GM08714 (cell line): ENCODE measurements around the gene ITPK1.
"Not testable (repeated sequence)": the region's sequence is repeated elsewhere in the genome, so short reads cannot be mapped to it uniquely, and the experiment has no call there.

ENCODE experiments used
- H3K4me3 ChIP-seq: fragments of 200-500 bp; sonication (Bioruptor generic); 2 replicates; pipeline ENCODE4 v1.5.1; 2014; ENCODE audit warnings: mild to moderate bottlenecking, low read length, inconsistent platforms
- ZNF274 ChIP-seq: IDR thresholded peaks from 2 replicates; pipeline ENCODE4 v1.6.1; 2012; ENCODE audit warnings: mild to moderate bottlenecking, low read depth, low read length

Gene ITPK1

DNA sequence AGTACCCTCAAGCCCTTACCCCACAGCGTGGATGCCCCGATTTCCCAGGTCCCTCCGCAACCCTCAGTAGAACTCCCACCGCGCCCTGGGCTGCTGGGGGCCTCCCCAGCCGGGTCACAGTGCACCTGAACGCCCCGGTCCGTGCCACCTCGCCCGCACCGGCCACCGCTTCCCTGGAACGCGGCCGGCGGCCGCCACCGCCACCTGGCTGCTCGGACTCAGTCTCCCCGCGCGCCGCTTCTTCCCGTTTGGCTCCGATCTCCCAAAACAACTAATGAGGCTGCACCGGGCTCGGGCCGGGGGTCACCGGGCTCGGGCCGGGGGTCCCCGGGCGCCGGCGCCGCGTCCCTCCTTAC, 1.0 kb downstream of the ITPK1 start:
- no peak for TF ChIP-seq ZNF274
- peak overlapping the region; percentile 87 for H3K4me3 ChIP-seq

DNA sequence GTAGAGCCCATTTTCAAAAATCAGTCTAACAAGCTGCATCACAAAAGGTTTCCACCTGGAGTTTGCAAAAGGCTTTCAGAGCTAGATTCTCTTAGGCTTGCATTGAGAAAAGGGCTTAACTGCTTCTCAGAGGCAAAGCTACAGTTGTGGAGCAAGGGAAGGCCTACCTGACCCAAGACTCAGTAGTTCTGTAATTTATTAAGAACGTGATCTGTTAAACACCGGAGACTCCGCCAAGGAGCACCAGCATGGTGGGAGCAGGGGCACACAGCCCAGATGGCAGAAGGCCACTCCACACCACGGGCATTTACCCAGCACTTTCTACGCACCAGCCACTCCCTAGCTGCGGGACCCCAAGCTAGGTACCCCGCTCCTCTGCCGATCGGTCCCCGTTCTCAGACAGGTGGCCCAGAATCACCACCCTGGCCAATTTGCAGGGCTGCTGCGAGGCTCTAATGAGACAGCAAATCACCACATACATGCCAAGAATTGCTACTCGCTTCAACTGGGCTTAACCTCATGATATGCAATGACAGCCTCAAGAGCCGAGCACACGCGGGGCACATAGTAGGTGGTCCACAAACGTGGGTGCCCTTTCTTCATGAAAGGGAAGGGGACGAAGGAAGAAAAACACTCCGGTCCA, 1.5 kb downstream of the ITPK1 start:
- TF ChIP-seq ZNF274 = no peak
- peak overlapping the region; percentile 87 for H3K4me3 ChIP-seq

DNA sequence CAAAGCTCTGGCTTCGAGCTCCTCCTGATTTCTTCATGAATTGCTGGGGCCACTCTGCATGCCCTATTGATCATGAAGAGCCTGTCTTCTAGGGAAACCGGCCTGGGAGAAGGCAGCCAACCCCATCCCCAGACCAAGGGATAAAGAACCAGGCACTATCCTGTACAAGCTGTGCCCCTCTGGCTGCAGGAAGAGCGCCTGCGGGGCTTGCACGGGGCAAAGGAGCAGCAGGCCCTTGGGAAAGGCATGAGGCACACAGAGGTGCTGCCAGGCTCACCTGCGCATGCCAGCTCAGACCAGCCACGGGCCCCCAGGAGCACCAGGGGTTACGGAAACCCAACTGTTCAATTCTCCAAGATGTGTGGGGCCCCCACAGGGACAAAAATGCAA, 2.1 kb downstream of the ITPK1 start:
- H3K4me3 ChIP-seq = peak overlapping the region; percentile 87; the same call in 1 of the 2 replicates
- TF ChIP-seq ZNF274 = no peak

DNA sequence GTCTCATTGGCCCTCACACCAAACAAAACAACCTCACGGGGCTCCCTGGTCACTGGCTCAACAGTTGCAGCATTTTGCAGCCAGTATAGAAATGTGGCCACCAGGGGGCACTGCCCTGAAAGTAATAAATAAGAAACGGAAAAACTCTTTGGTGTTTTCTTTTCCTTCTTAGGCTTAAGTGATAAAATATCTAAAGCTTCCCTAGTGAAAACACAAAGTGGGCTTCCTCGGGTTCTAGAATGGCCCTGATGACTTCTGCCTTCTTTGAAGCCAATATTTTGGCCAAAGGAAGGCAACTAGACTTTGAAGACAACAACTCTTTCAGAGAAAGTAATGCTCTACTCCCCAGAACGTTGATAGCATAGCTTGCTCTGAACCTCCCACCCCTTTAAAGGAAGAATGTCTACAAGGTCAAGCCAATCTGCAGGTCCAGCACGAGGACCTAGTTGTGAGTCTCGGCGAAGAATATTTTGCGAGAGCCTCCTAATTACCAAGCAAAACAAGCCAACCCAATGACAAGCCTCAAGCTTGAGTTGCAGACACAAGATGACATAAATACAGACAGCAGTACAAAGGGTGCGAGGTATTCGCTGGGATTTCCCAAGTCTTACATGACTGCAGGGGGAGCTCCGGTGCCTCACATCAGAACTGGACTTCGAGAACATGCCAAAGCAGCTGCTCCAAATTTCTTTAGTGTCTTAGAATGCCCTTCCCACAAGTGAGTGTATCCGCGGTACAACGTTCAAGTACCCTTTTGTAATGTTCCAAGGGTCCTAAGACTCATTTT, 2.6 kb downstream of the ITPK1 start:
- peak overlapping the region; percentile 87; the same call in 1 of the 2 replicates for H3K4me3 ChIP-seq
- TF ChIP-seq ZNF274 = no peak

DNA sequence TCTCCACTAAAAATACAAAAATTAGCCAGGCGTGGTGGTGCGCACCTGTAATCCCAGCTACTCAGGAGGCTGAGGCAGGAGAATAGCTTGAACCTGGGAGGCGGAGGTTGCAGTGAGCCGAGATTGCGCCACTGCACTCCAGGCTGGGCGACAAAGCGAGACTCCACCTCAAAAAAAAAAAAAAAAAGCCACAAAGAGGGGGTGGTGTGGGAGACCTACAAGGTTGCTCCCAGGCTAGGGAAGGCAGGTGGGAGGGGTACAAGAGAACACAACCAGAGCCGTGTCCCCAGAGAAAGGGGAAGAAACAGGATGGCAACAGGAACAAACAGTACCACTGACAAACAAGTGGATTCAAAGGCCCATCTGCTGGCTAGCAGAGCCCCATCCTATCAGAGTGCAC, 4.2 kb downstream of the ITPK1 start:
- H3K4me3 ChIP-seq = not testable (repeated sequence)

DNA sequence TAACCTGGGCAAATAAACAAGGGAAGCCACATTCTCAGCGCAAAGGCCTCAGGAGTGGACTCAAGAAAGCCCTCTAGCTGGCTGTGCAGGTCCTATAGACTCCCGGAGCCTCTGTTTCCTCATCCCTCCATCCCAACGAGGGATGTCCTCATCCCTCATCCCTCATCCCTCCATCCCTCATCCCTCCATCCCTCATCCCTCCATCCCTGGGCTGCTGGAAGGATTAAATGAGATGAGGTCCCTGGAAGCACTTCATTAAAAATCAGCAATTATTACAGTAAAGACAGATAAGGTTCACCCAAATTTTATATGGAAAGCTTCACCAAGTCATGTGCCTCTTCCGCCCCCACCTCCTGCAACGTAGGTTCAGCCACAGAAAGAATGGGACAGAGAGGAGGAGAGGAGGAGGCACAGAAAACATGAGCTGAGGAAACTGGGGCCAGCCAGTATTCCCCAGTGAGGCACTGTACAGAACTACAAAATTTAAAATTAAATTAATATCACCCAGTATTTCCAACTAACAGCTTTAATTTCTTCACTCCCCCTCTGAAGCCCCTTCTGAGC, 4.8 kb downstream of the ITPK1 start:
- TF ChIP-seq ZNF274 = no peak

DNA sequence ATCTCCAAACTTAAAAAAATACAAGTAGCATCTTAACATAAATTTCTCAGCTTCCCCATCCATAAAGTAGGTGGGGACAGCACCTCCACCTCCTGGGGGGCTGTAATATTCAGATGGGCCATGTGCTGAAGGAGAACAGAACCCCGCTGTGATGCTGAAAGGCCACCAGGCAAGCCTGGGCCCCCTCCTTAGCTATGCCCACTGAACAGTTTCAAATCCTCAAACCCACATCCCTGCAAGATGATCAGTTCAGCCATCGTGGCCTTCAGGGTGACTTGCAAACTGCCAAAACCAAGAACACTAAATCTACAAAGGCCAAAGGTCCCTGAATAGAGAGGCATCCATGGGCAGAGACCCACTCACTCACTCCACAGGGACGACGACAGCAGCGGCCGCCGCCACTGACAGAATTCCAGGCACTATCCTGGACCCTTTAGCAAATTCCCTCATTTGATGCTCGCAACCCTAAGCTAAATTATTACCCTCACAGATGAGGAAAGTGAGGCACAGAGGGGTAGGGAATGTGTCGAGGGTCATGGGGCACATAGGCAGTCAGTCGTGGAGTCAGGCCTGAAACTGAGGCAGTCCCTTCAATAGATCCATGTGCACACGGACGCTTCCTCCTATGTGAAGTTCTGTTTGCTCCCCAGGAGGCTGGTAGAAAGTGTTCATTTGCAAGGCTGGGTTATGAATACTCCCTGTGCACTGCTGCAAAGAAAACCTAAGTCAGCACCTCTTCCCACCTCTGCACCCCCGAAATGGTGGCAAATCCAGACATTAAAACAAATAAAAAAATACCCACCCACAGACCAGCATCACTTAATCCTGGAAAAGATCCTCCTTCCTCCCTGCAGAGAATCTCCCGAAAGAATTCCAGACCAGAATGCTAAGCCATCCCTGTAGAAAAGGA, 5.9 kb downstream of the ITPK1 start:
- H3K4me3 ChIP-seq = no peak overlapping the region
- TF ChIP-seq ZNF274 = no peak

More for the DNA sequence above, 4.8 kb downstream of the ITPK1 start:
- H3K4me3 ChIP-seq = no peak overlapping the region

DNA sequence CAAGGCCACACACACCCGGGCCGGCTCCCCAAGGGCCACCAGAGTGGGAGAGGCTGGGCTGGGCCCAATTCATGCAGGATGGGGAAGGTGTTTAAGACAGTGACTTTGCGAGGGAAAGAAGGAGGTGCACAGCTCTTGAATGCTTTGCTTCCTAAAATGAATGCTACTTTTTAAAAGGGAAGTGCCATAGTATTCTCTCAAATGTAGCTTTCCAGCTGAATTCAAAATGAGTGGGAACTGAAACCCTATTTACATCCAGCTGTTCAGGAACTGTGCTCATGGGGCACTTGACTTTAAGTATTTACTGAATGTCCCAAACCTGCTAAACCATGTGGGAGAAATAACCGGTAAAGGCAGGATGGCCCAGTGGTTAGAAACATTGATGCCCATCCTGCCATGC, 7.6 kb downstream of the ITPK1 start:
- TF ChIP-seq ZNF274 = no peak
- H3K4me3 ChIP-seq = no peak overlapping the region

DNA sequence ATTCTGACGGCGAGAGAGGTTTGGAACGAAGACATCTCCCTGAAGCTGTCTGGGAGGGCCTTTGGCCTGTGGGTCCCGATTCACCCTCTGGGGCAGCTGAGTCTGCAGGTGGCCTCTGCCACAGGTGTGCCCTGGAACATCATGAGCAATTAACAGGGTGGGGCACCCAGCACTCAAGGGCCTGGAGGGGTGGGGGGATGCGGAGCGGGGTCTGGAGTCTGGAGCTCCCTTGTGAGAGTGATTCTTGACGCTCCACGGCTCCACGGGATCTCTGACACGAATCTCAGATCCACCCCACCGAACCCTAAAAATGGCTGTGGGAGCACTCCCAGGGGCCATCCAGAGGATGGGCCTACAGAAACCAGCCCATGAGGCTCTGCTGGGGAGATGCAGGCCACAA, 8.3 kb downstream of the ITPK1 start:
- no peak for TF ChIP-seq ZNF274
- no peak overlapping the region for H3K4me3 ChIP-seq

DNA sequence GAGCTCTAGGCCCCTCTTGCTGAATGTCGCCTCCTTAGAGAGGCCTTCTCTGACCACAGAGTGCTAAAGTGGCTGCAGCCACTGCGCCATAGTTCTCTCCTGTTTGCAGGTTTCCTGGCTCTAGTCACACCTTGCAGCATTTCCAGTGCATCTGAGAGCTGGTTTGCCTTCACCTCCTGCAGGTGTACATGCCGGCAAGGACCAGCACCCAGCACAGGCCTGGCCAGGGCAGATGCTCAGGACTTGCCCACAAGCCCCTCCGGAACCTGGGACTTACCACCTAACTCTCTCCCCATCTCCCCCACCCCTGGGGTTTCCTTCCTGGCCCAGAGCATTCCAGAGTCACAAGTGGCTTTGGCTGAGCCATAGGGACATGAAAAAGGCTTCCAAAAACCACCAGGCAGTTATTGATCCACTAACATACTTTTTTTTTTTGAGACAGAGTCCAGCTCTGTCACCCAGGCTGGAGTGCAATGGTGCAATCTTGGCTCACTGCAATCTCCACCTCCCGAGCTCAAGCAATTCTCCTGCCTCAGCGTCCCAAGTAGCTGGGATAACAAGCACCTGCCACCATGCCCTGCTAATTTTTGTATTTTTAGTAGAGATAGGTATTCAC, 9.1 kb downstream of the ITPK1 start:
- H3K4me3 ChIP-seq = no peak overlapping the region
- no peak for TF ChIP-seq ZNF274

DNA sequence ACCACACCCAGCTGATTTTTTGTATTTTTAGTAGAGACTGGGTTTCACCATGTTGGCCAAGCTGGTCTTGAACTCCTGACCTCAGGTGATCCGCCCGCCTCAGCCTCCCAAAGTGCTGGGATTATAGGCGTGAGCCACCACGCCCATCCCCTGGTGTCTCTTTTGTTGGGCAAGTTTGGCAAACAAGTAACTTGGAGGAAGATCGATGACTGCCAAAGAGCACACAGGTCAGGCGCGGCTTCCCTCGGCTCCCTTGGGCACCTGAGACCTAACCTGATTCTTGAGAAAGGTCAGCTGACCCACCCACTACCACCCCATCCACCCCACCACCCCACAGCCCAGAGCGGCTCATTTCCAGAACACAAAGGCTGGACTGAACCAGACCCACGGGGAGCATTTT, 9.9 kb downstream of the ITPK1 start:
- H3K4me3 ChIP-seq = not testable (repeated sequence)

DNA sequence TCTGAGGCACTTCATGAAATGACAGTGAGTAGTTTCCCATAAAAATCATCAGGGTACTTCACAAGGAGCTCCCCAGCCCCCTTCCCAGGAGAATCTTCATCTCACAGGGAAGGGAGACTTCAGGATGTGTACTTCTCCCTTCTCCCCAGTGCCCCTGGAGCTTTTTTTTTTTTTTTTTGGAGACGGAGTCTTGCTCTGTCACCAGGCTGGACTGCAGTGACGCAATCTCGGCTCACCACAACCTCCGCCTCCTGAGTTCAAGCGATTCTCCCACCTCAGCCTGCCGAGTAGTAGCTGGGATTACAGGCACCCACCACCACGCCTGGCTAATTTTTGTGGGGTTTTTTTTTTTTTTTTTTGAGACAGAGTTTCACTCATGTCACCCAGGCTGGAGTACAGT, 10.4 kb downstream of the ITPK1 start:
- no peak for TF ChIP-seq ZNF274
- no peak overlapping the region for H3K4me3 ChIP-seq

DNA sequence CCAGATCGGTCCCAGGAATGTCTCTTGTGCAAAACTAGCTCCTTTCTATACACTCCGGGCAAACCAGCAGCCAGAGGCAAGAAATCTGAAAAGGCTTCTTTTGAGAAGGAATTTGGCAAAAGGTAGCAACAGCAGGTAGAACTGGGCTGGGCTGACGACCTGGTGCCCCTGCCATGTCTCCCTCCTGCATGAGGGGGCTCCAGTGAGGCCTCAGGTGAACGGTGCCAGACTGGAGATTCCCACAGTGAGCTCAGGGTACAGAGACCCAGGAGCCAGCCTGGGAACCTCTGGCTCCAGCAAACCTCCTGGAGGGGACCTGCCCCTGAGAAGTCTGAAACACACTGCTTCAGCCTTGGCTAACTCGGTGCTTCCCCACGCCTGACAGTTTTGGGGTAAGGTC, 10.8 kb downstream of the ITPK1 start:
- no peak overlapping the region for H3K4me3 ChIP-seq
- TF ChIP-seq ZNF274 = no peak
